AG08396 (cell line): ENCODE measurements around the gene ZC3H15.
"Not testable (repeated sequence)": the region's sequence is repeated elsewhere in the genome, so short reads cannot be mapped to it uniquely, and the experiment has no call there.

Source experiments
- DNase-seq: peaks from one replicate; pipeline ENCODE4 v3.0.0; 2012; ENCODE audit warnings: low spot score, mixed read lengths

ZC3H15 gene

GRCh38 chr2:186496401-186496800 lies 10.3 kb downstream of the ZC3H15 start:
- DNase-seq = no peak

GRCh38 chr2:186497928-186498327 lies 11.9 kb downstream of the ZC3H15 start:
- DNase-seq = no peak

DNA sequence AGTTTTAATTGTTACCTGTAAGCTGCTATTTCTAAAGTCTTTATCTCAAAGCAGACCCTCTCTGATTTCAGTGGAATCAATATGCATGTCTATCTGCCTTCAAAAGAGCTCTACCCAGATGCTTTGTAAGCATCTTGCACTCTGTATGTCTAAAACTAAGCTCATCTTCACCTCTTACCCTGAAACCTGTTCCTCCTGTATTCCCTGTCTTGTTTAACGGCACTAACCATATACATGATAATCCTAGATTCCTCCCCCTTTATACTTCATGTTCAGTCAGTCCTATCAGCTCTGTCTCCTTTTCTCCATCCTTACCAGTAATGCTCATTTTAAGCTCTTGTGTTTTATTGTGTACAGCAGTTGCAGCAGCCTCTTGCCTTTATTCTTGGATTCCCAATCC lies 12.8 kb downstream of the ZC3H15 start:
- DNase-seq = no peak

GRCh38 chr2:186503827-186504606 lies 18.0 kb downstream of the ZC3H15 start:
- no peak for DNase-seq

DNA sequence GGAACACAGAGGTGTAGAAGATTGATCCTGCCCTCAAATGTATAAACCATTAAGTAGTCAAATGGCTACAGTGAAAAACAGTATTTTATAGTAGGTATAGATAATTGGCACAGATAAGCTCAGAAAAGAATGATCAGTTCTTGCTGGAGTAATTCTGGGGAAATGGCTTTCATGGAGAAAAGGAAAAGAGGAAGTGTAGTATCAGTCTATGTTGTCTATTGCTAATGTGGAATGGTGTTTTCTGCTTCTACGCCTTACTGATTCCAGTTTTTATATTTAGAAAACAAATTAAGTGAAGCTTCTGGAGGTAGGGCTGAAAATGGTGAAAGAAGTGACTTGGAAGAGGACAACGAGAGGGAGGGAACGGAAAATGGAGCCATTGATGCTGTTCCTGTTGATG lies 22.2 kb downstream of the ZC3H15 start:
- no peak for DNase-seq

- DNase-seq = no peak
These were observed 29.3 kb downstream of the ZC3H15 start for GRCh38 chr2:186515376-186515775.

- DNase-seq = no peak
These were observed 30.3 kb downstream of the ZC3H15 start for GRCh38 chr2:186516396-186516795.

- no peak for DNase-seq
These were observed 31.0 kb downstream of the ZC3H15 start for GRCh38 chr2:186517090-186517489.

DNA sequence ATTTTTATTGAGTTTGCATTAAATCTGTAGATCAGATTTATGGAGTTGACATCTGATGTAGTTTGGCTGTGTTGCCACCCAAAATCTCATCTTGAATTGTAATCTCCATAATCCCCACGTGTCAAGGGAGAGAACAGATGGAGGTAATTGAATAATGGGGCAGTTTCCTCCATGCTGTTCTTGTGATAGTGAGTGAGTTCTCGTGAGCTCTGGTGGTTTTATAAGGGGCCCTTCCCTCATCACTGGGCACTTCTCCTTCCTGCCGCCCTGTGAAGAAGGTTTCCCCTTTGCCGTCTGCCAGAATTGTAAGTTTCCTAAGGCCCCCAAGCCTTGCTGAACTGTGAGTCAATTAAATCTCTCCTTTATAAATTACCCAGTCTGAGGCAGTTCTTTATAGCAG lies 32.2 kb downstream of the ZC3H15 start:
- DNase-seq = no peak

- no peak for DNase-seq
These were observed 32.9 kb downstream of the ZC3H15 start for GRCh38 chr2:186518945-186519344.

GRCh38 chr2:186521570-186522153 lies 35.6 kb downstream of the ZC3H15 start:
- DNase-seq = not testable (repeated sequence)

DNA sequence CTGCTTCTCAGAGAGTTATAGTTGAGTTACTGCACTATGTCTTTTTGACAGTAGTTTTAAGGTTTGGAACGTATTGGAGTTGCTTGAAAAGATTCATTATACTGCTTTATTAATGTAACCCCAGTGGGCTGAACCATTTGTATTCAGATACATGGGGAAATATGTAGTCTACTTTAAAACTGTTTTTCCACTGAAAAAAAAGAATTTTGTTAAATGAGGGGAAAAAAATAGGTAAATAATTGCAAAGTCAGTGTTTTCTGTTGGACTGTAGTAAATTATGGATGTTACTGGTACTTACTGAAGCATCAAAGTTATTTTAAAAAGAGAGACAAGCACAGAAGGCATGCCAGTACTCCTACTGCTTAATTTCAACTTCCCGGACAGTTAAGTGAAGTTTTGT lies 36.4 kb downstream of the ZC3H15 start:
- no peak for DNase-seq

- DNase-seq = no peak
These were observed 37.7 kb downstream of the ZC3H15 start for GRCh38 chr2:186523791-186524190.

GRCh38 chr2:186526281-186526680 lies 40.2 kb downstream of the ZC3H15 start:
- DNase-seq = no peak

DNA sequence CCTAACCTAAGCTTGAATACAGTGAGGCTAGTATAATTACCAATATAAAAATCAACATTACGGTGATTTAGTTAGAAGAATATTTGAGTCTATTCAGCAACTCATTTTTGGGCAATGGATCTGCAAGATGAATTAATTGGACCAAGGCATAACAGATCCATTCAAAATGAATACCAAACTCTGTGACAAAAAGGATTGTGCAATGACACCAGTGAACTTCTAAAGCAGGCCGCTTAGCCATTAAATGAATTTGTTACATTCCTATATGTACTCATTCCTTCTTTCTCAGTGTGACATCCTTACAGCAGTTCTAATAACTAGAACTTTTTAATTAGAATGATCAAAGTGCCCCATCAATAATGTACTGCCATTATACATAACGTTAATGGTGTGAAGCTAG lies 44.3 kb downstream of the ZC3H15 start:
- DNase-seq = no peak

GRCh38 chr2:186531257-186531775 lies 45.3 kb downstream of the ZC3H15 start:
- no peak for DNase-seq

DNA sequence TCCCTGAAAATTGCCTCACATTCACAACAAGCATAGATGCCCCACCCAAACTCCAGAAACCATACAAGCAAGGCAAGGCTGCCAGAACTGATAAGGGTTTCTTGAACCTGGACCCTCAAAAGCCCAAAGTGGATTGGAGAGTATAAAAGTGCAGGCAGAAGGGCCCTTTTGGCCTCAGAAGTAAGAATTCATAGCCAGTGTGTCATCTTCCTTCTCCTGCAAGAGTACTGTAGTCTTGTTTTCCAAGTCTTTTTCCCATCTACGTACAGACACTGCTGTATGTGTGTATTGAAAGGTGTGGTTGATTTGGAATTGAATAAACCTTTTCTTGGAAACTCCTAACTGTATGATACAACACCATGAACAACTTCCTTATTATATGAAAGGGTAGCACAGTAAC lies 46.8 kb downstream of the ZC3H15 start:
- DNase-seq = no peak

GRCh38 chr2:186533717-186534116 lies 47.7 kb downstream of the ZC3H15 start:
- DNase-seq = no peak

DNA sequence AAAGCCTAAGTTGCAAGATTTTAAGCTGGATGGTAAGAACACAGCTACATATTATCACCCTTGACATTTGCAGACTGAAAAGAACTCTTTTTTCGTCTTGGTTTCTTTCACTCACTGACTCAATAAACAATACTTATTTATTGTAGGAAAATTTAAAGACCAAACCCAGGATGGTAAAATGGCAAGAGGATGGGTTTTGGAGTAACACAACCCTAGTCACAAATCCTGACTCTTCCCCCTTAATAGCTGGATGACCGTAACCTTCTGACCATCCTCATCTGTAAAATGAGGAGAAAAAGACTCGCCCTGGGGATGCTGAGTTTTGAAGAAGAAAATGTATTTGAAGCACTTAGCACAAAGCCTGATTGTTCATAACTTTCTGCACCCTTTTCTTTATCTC lies 48.3 kb downstream of the ZC3H15 start:
- DNase-seq = no peak

DNA sequence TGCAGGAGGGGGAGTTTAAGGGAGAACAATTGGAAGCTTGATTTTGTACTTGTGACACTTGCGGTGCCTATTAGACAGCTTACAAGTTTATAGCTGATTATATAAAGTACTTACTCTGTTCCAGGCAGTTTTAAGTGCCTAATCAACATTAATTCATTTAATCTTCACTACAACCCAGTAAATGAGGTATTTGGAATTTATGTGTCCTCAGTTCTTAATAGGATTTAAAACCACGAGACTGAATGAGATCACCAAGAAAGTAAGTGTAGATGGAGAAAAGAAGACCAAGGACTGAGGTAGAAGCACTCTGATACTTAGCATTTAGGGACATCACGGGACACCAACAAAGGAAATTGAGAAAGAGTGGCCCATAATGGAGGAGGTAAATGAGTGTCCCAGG lies 49.8 kb downstream of the ZC3H15 start:
- no peak for DNase-seq

- no peak for DNase-seq
These were observed 51.0 kb downstream of the ZC3H15 start for GRCh38 chr2:186537019-186537418.

GRCh38 chr2:186540941-186541340 lies 54.9 kb downstream of the ZC3H15 start:
- DNase-seq = no peak

DNA sequence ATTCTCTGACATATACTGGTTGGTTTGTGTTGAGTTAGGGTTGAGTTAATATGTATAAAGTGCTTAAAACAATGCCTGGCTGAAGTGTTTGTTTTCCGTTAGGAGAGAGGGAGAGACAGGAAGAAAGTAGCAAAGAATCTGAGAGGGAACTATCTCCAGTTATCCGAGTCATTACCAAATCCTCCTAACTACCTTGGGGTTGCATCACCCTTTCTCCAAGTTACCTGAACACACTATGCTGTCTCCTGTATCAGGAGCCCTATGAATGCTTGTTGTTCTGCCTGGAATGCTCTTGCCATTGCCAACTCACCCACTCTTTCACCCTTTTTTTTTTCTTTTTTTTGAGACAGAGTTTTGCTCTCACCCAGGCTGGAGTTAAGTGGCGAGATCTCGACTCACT lies 55.9 kb downstream of the ZC3H15 start:
- no peak for DNase-seq
